Endothelial cell of hepatic sinusoid (primary cell): Measurements from ENCODE around the gene CPLX1.
"Not testable (repeated sequence)": the region's sequence is repeated elsewhere in the genome, so short reads cannot be mapped to it uniquely, and the experiment has no call there.

Source experiments
- in situ Hi-C: cut with HindIII; loops from 2 replicates; pipeline ENCODE4 v1.10.0; 2017; ENCODE audit warnings: low sequenced_read_pairs

CPLX1 gene

GRCh38 chr4:781493-782216 lies 44.3 kb downstream of the CPLX1 start:
- in situ Hi-C loops = no loop called here

GRCh38 chr4:780716-781492 lies 45.0 kb downstream of the CPLX1 start:
- in situ Hi-C loops = no loop called here

GRCh38 chr4:780255-780654 lies 45.7 kb downstream of the CPLX1 start:
- in situ Hi-C loops = not testable (repeated sequence)

GRCh38 chr4:779555-779954 lies 46.4 kb downstream of the CPLX1 start:
- in situ Hi-C loops = no loop called here

- in situ Hi-C loops = no loop called here
Measured at GRCh38 chr4:777520-778262, 48.2 kb downstream of the CPLX1 start.

- in situ Hi-C loops = no loop called here
Measured at GRCh38 chr4:776743-777441, 49.0 kb downstream of the CPLX1 start.

GRCh38 chr4:775485-775884 lies 50.4 kb downstream of the CPLX1 start:
- in situ Hi-C loops = not testable (repeated sequence)

- in situ Hi-C loops = not testable (repeated sequence)
Measured at GRCh38 chr4:774419-775092, 51.4 kb downstream of the CPLX1 start.

- in situ Hi-C loops = no loop called here
Measured at GRCh38 chr4:773214-773613, 52.7 kb downstream of the CPLX1 start.

GRCh38 chr4:772776-773175 lies 53.2 kb downstream of the CPLX1 start:
- in situ Hi-C loops = no loop called here

GRCh38 chr4:772118-772517 lies 53.8 kb downstream of the CPLX1 start:
- in situ Hi-C loops = no loop called here

GRCh38 chr4:771464-771863 lies 54.5 kb downstream of the CPLX1 start:
- in situ Hi-C loops = no loop called here

- in situ Hi-C loops = no loop called here
Measured at GRCh38 chr4:770022-770421, 55.9 kb downstream of the CPLX1 start.

GRCh38 chr4:769511-769910 lies 56.4 kb downstream of the CPLX1 start:
- in situ Hi-C loops = no loop called here

GRCh38 chr4:768995-769394 lies 56.9 kb downstream of the CPLX1 start:
- in situ Hi-C loops = no loop called here

GRCh38 chr4:768076-768475 lies 57.9 kb downstream of the CPLX1 start:
- in situ Hi-C loops = no loop called here

- in situ Hi-C loops = no loop called here
Measured at GRCh38 chr4:766559-767283, 59.2 kb downstream of the CPLX1 start.

- in situ Hi-C loops = no loop called here
Measured at GRCh38 chr4:766152-766515, 59.8 kb downstream of the CPLX1 start.

- in situ Hi-C loops = no loop called here
Measured at GRCh38 chr4:764405-765169, 61.3 kb downstream of the CPLX1 start.
